KBM-7 (cell line): ENCODE results near the gene CYP4F12.

Experiments
- DNase-seq: peaks from one replicate; pipeline ENCODE4 v3.0.0-alpha.2; 2015
- in situ Hi-C: fragments of 300-500 bp; cut with MboI; formaldehyde crosslinking; loops from 2 replicates; pipeline ENCODE4 v1.14.3; 2020; ENCODE audit warnings: low sequenced_read_pairs, low pct_unique_long_range_greater_than_20kb, mixed read lengths

CYP4F12 gene

DNA sequence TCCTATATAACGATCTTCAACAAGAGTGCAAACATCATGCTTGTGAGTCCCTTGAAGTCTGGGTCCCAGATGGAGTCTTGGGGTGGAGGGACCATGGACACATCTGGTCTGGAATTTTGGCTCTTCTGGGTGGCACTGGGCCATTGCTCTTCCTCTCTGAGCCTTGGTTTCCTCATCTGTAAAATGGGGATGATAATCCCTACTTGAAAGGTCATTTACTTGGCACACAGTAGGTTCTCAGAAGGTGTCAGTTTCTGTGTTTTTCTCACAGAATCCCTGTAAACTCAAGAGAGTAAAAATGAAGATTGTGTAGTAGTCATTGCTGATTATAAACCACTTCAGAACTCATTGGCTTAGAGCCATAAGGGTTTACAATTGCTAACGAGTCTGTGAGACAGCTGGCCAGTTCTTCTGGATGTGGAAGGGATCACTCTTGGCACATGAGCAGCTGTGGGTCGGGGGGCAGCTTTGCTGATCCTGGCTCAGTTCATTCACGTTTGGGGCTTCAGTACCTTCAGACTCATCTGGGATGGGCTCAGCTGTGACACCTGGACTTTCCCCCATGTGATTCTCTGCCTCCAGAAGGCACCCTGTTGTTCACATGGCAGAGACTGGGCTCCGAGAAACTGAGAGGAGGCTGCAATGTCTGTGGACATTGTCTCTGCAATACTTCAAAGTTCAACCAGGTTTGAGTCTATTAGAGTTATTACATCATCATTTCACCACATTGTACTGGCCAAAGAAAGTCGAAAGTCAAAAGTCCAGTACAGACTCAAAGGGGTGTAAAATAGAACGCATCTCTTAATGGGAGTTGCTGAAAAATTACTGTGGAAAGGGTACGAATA is 7.8 kb downstream of the CYP4F12 start:
- no peak for DNase-seq
- in situ Hi-C loops: no loop called here

DNA sequence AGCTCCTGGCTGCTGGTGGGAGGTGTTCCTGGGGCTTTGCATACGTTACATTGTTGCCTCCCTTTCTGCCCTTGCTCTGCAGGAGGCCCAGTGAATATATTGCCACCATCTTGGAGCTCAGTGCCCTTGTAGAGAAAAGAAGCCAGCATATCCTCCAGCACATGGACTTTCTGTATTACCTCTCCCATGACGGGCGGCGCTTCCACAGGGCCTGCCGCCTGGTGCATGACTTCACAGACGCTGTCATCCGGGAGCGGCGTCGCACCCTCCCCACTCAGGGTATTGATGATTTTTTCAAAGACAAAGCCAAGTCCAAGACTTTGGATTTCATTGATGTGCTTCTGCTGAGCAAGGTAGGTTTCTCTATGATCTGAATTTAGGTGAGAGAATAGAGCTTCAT is 10.5 kb downstream of the CYP4F12 start:
- in situ Hi-C loops: no loop called here
- no peak for DNase-seq

DNA sequence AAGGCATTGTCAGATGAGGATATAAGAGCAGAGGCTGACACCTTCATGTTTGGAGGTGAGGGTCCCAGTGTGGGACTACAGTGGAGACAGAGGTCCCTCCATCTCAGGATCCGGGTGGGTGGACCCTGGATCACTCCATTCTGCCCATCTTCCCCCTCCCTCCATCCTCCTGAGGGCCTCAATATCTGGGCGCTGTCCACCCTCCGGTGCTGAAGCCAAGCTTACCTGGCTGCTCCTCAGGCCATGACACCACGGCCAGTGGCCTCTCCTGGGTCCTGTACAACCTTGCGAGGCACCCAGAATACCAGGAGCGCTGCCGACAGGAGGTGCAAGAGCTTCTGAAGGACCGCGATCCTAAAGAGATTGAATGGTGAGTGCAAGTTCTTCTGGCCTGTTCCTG is 11.9 kb downstream of the CYP4F12 start:
- no peak for DNase-seq
- in situ Hi-C loops: no loop called here

DNA sequence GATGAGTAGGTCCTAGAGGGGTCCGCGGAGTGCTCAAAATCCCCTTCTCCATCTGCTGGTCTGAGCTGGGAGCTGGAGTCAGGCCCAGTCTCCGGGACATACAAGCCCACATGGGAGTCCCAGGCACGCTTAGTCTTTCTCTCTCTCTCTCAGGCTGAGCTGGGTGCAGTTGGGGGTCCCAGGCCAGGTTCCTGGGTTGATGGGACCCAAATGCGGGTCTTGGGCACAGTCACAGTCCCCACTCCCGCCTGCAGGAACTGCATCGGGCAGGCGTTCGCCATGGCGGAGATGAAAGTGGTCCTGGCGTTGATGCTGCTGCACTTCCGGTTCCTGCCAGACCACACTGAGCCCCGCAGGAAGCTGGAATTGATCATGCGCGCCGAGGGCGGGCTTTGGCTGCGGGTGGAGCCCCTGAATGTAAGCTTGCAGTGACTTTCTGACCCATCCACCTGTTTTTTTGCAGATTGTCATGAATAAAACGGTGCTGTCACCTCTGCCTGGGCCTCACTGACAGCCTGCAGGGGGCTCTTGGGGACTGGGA is 23.8 kb downstream of the CYP4F12 start:
- in situ Hi-C loops: no loop called here
- no peak for DNase-seq

DNA sequence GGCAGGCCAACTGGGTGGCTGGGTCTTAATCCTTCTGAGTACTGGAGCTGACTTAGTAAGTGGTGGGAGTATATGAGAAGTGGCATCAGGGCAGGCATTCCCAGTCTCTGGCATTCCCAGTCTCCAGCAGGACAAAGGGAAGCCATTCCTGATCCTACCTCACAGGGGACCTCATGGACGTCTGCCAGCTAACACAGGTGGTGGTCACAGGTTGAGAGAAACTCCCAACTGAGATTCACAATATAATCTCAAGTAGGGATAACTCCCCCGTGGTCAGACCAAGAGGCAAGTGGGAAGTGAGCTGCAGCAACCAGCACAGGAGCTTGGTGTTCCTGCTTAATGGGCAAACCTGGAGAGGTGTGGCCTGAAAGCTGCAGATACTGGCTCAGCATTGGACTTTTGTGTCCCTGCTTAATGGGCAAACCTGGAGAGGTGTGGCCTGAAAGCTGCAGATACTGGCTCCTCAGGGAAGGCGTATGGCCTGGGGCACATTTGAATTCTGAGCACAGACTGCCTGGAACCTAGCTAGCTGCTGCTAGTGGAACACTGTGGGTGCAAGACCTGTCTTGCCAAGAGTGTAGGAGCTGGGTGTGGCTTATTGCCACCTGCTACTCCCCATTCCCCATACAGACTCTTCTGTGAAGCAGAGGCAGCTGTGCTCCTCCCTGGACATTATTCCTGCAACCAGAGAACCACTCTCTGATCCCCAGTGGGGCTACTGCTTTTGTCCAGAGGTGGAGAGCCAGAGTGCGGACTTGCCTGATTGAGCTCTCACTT is 29.1 kb downstream of the CYP4F12 start:
- in situ Hi-C loops: no loop called here
- no peak for DNase-seq

DNA sequence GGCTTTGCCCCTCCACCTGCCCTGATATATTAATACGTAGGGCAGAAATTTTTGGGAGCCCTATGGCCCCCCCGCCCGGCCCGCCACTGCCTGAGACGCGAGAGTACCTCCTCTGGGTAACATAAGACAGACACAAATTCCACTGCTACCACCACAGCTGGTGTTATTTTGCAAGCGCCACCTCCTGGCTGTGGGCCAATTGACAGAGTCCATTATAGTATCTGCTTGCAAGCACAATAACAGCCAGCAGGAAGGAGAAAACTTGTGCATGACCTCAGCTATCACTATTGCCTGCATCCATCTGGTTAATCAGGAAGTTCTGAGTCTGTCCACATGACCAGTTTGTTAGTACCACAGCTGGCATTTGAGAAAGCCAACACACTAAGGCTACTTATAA is 29.6 kb downstream of the CYP4F12 start:
- in situ Hi-C loops: no loop called here
- DNase-seq: peak; percentile 94

DNA sequence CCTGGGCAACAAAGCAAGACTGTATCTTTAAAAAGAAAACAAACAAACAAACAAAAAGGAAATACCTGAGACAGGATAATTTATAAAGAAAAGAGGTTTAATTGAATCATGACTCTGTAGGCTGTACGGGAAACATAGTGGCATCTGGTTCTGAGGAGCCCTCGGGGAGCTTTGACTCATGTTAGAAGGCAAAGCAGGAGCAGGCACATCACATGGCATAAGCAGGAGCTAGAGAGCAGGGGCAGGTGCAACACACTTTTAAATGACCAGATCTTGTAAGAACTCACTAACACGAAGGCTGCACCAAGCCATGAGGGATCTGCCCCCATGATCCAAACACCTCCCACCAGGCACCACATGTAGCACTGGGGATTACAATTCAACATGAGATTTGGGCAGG is 41.8 kb downstream of the CYP4F12 start:
- no peak for DNase-seq
- in situ Hi-C loops: no loop called here

DNA sequence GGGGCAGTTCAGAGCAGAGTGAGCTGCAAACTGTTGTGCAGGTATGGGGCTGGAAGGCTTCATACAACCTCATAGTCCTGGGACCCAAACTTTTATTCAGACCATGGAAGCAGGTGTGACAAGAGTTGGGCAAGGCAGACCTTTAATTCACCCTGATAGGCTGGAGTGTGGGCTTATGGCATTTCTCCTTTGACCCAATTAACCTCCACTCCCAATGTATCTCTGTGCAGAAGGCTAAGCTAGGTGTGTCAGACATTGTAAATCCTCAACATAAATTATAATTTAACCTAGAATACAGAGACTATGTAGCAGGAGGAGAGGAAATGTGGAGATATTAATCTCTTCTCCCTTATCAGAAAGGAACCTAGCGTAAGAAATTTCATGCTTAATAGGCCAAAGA is 42.8 kb downstream of the CYP4F12 start:
- no peak for DNase-seq
- in situ Hi-C loops: no loop called here

DNA sequence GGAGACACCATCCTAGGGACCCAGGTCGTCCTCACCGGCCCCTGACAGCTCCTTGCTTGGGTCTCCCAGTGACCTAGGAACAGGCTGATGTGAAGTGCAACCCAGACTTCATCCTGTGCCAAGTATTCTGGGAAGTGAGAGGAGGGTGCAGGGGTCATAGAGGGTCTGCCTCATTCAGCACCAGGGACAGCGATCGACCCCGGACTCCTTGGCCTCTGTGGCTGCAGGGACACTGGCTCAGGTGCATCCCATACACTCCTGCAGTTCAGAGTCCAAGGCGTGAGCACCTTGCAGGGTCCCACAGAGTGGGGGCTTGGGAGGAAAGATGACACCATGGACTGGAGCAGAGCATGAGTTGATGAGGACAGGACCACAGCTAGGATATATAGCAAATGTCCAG is 44.9 kb downstream of the CYP4F12 start:
- in situ Hi-C loops: no loop called here
- no peak for DNase-seq

DNA sequence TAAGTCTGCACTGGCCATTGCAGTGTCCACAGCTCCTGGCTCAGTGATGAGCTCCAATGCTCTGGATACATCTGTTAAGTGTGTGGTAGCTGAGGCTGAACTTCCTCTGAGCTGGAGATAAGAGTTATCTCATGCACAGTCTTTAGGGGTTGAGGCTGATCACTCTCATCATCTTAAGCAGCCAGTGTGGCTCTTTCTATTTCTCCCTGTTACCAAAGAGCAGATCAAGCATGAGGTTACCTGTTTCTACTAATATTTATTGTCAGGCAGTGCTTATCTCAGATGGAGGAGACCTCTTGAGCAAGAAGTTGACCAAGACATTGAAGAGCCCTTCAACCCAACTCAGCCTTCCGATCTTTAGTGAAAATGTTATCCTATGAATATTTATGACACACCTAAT is 48.4 kb downstream of the CYP4F12 start:
- in situ Hi-C loops: no loop called here
- no peak for DNase-seq

DNA sequence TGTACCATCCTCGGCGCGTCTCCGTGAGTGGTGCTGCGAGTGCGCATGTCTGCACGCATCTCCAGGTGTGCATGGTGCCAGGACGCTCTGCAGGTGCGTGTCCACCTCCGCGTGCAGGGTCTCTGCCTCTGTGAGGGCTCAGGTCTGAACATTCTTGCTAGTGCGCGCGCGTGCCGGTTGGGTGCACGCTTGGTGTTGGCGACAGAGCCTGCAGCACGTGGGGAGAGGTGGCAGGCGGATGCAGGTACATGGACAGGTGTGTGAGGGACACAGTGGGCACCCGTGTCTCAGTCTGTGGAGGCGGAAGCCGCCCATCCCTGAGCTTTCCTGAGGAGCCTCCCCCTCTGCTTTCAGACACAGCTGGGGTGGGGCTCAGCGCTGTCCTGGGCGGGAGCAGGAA is 50.1 kb downstream of the CYP4F12 start:
- in situ Hi-C loops: no loop called here
- no peak for DNase-seq

DNA sequence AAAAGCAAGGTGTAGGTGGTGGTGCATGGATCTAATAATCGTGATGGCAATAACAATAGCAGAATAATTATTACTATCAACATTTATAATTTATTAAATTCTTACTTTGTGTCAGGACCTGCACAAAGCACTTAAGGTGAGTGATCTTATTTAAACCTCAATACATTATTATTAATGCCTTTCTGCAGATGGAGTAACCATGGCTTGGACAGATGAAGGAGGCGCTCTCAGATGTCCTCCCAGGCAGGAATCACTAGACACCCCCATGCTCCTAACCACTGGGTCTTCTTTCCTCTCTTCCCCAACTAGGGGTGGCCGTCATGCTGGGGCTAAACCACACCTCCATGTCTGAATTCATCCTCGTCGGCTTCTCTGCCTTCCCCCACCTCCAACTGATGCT is 54.8 kb downstream of the CYP4F12 start, which contains the start of gene OR10H2:
OR10H2 (plus strand) TSS at position 301 of the 400 bp plus-strand sequence; CDS start at position 321, 20 bp downstream.
- in situ Hi-C loops: no loop called here
- DNase-seq: no peak

DNA sequence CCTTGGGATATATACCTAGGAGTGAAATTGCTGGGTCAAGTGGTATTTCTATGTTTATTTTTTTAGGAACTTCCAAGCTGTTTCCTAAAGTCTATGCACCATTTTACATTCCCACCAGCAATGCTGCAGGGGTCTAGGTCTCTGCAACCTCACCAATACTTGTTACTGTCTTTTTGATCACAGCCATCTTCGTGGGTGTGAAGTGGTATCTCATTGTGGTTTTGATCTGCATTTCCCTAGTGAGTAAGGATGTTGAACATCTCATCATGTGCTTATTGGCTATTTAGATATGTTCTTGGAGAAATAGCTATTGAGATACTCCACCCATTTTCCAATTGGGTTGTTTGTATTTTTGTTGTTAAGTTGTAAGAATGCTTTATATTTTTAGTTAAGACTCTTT is 57.7 kb downstream of the CYP4F12 start:
- no peak for DNase-seq
- in situ Hi-C loops: no loop called here

DNA sequence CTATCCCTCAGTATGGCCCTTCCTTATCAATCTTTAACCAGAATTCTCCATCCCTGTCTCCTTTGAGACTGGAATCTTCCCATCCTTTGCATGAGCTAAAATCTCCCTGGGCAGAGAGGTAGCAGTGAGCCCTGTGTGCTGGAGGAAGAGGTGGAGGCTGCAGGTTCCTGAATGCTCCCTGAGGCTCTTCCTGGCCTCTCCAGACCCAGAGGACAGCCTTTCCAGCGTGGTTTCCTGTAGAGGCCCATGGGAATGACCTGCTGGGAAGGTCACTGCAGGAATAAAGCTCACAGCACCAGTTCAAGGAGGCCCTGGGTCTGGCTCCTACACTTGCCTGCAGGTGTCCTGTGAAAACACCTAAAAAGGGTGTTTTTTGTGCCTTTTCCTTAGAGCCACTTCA is 59.5 kb downstream of the CYP4F12 start:
- DNase-seq: no peak
- in situ Hi-C loops: no loop called here

DNA sequence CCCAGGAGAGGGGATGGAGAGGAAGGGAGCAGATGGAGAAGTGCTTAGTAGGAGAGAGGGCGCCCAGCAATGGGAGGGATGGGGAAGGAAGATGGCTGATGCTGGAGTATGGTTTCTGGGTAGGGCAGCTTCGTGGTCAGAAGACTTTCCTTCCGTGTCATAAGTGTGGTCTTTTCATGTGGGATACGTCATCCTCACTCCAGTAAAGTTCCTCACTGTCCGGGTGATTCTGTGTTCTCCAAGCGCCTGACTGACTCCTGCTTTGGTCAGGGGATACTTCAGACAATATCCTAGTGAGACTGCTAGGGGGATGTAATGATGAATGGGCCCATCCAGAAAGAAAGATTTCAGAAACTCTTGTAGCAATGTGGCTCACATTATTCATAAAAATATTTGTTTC is 61.0 kb downstream of the CYP4F12 start:
- no peak for DNase-seq
- in situ Hi-C loops: no loop called here

DNA sequence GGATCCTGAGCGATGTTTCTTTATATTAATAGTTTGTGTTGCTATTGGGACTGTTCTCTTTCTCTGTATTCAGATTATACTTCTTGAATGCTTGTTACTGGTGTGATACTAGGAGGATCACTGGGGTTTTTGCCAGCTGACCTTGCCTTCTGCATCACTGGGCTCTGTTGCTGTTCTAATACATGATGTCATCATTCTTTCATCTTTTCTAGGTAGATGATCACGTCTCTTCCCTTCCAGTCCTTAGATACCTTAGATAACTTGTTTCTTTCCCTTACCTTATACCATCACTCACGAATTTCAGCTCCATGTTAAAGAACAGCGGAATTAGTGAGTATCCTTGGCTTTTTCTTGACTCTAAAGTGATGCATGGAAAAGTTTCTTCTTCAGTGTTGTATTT is 64.8 kb downstream of the CYP4F12 start, which contains the start of gene OR10H3:
OR10H3 (plus strand) TSS at position 264 of the 400 bp plus-strand sequence. CDS start 3,408 bp downstream, outside the sequence.
- no peak for DNase-seq
- in situ Hi-C loops: no loop called here

DNA sequence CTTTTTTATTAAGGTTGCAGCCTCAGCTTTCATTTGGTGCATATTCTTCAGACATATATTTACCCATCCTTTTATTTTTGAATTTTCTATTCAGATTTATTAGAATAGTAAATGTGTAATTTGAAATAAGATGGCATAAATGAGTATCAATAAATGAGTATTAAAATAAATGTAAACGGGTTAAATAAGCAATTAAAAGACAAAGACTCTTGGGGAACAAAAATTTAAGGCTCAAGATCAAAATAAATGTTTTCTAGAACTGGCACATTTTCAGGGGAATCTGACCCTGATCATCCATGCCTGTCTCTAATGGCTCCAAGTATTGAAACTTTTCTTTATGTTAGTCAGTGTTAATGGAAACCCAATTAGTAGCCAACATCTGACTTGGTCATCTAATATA is 67.9 kb downstream of the CYP4F12 start:
- DNase-seq: no peak
- in situ Hi-C loops: no loop called here
